GM21786 (cell line): Measurements from ENCODE around the gene KIRREL3.
A peak's percentile ranks its signal among the peaks of the same experiment; 100 is the strongest.
"Not testable (repeated sequence)": the region's sequence is repeated elsewhere in the genome, so short reads cannot be mapped to it uniquely, and the experiment has no call there.

ENCODE experiments used
- ATAC-seq: cut with Tn5 transposase; IDR thresholded peaks from one replicate; pipeline ENCODE4 v1.9.1; 2021; ENCODE audit not compliant: unreplicated experiment

Gene KIRREL3

GRCh38 chr11:126396266-126396665 is 604.3 kb downstream of the KIRREL3 start:
- ATAC-seq: not testable (repeated sequence)

GRCh38 chr11:126395784-126396183 is 604.8 kb downstream of the KIRREL3 start:
- ATAC-seq: not testable (repeated sequence)

GRCh38 chr11:126394634-126395072 is 605.9 kb downstream of the KIRREL3 start:
- ATAC-seq: not testable (repeated sequence)

GRCh38 chr11:126394036-126394435 is 606.5 kb downstream of the KIRREL3 start:
- no peak for ATAC-seq

GRCh38 chr11:126393143-126393542 is 607.4 kb downstream of the KIRREL3 start:
- no peak for ATAC-seq

- ATAC-seq: no peak
Measured at GRCh38 chr11:126392633-126393013, 607.9 kb downstream of the KIRREL3 start.

- ATAC-seq: peak; percentile 57
Measured at GRCh38 chr11:126391970-126392632, 608.5 kb downstream of the KIRREL3 start.

GRCh38 chr11:126391286-126391954 is 609.1 kb downstream of the KIRREL3 start:
- ATAC-seq: no peak

GRCh38 chr11:126390272-126390867 is 610.2 kb downstream of the KIRREL3 start:
- no peak for ATAC-seq

GRCh38 chr11:126387857-126388256 is 612.7 kb downstream of the KIRREL3 start:
- no peak for ATAC-seq

GRCh38 chr11:126386729-126387071 is 613.9 kb downstream of the KIRREL3 start:
- ATAC-seq: not testable (repeated sequence)

GRCh38 chr11:126385991-126386728 is 614.4 kb downstream of the KIRREL3 start:
- no peak for ATAC-seq

GRCh38 chr11:126384449-126385070 is 616.0 kb downstream of the KIRREL3 start:
- no peak for ATAC-seq

- no peak for ATAC-seq
Measured at GRCh38 chr11:126383339-126384335, 616.9 kb downstream of the KIRREL3 start.

GRCh38 chr11:126382641-126383040 is 617.9 kb downstream of the KIRREL3 start:
- ATAC-seq: not testable (repeated sequence)

- ATAC-seq: not testable (repeated sequence)
Measured at GRCh38 chr11:126381960-126382359, 618.6 kb downstream of the KIRREL3 start.

GRCh38 chr11:126380909-126381308 is 619.7 kb downstream of the KIRREL3 start:
- no peak for ATAC-seq

GRCh38 chr11:126378763-126379162 is 621.8 kb downstream of the KIRREL3 start:
- ATAC-seq: no peak

- ATAC-seq: no peak
Measured at GRCh38 chr11:126375726-126376125, 624.8 kb downstream of the KIRREL3 start.
